OCI-LY1 (cell line): ENCODE results near the gene BCAR3.

Experiments used
- CTCF ChIP-seq: fragments of 200-600 bp; sonication (generic), shearing (Covaris generic); IDR thresholded peaks from 2 replicates; pipeline ENCODE4 v1.5.1; 2017; ENCODE audit warnings: mild to moderate bottlenecking, antibody characterized with exemption, low read length, moderate library complexity, mixed read lengths
- EZH2 ChIP-seq: fragments of 200-600 bp; sonication (generic), shearing (Covaris generic); IDR thresholded peaks from 2 replicates; pipeline ENCODE4 v1.8.0; 2017; ENCODE audit warnings: borderline replicate concordance, mixed run types, mild to moderate bottlenecking, antibody characterized with exemption, low read length, moderate library complexity, mixed read lengths

DNA sequence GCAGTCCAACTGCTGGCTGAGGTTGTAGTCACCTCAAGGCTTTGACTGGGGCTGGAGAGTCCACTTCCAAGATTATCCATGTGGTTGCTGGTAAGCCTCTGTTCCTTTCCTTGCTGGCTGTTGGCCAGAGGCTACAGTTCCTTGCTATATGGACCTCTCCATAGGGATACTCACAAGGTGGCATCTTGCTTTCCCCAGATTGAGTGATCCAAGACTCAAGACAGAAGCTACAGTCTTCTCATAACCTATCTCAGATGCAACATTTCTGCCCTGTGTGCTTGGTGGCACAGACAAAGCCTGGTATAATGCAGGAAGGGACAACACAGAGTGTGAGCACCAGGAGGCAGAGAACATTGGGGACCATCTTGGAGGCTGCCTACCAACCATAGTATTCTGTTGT is 121.9 kb downstream of the BCAR3 start:
- no peak for TF ChIP-seq CTCF
- TF ChIP-seq EZH2, result no peak
